Dedifferentiated amniotic fluid mesenchymal stem cell (primary cell): ENCODE results near the gene GOLIM4.

ENCODE experiments used
- DNase-seq: peaks from one replicate; pipeline ENCODE4 v3.0.0-alpha.2; 2016; ENCODE audit errors: extremely low spot score

GOLIM4 gene

GRCh38 chr3:168097381-168097780 lies 1.7 kb upstream of the GOLIM4 start:
- DNase-seq: no peak

GRCh38 chr3:168096210-168096652 lies 507 bp upstream of the GOLIM4 start:
- peak; percentile 95 for DNase-seq

- peak; percentile 33 for DNase-seq
Observed at GRCh38 chr3:168094877-168095610, 680 bp downstream of the GOLIM4 start.

- DNase-seq: peak; percentile 58
Observed at GRCh38 chr3:168094580-168094876, 1.2 kb downstream of the GOLIM4 start.

GRCh38 chr3:168093790-168094189 lies 1.9 kb downstream of the GOLIM4 start:
- no peak for DNase-seq

GRCh38 chr3:168093229-168093628 lies 2.5 kb downstream of the GOLIM4 start:
- DNase-seq: no peak

GRCh38 chr3:168091941-168092340 lies 3.8 kb downstream of the GOLIM4 start:
- DNase-seq: no peak

GRCh38 chr3:168091302-168091858 lies 4.3 kb downstream of the GOLIM4 start:
- DNase-seq: no peak

- DNase-seq: peak; percentile 67
Observed at GRCh38 chr3:168090306-168091085, 5.2 kb downstream of the GOLIM4 start.

GRCh38 chr3:168089179-168089771 lies 6.4 kb downstream of the GOLIM4 start:
- DNase-seq: no peak

- no peak for DNase-seq
Observed at GRCh38 chr3:168088106-168088720, 7.5 kb downstream of the GOLIM4 start.

GRCh38 chr3:168087539-168087938 lies 8.2 kb downstream of the GOLIM4 start:
- no peak for DNase-seq

- no peak for DNase-seq
Observed at GRCh38 chr3:168086541-168087260, 9.0 kb downstream of the GOLIM4 start.

- no peak for DNase-seq
Observed at GRCh38 chr3:168085491-168086119, 10.1 kb downstream of the GOLIM4 start.

GRCh38 chr3:168083906-168084305 lies 11.8 kb downstream of the GOLIM4 start:
- DNase-seq: no peak

GRCh38 chr3:168081856-168082255 lies 13.9 kb downstream of the GOLIM4 start:
- DNase-seq: no peak

GRCh38 chr3:168081171-168081771 lies 14.5 kb downstream of the GOLIM4 start:
- no peak for DNase-seq

- DNase-seq: no peak
Observed at GRCh38 chr3:168080499-168081170, 15.1 kb downstream of the GOLIM4 start.

- DNase-seq: no peak
Observed at GRCh38 chr3:168080022-168080421, 15.7 kb downstream of the GOLIM4 start.

- no peak for DNase-seq
Observed at GRCh38 chr3:168077091-168077490, 18.6 kb downstream of the GOLIM4 start.
